Measurements from ENCODE around the gene UBL5. TPM values are rescaled to one million over a fixed set of nuclear protein-coding genes. Genes with fewer than 3 reads are reported as not detected.

Gene UBL5
- 628 TPM for polyA plus RNA-seq (2012; ENCODE audit: insufficient read length, low read depth)

GRCh38 chr19:9827289-9828238 is at the start of gene UBL5:
UBL5 (plus strand) TSS chr19:9827918; CDS start chr19:9828338, 420 bp downstream.
- TF ChIP-seq REST (IDR thresholded peaks at IDR 0.05; ENCODE audit: insufficient read depth in 1 of 2, low read depth in 2 of 2, low read length in 2 of 2) (peak; percentile 24 to 36; a peak in 1 of 4 replicates), POLR2AphosphoS5 (IDR thresholded peaks at IDR 0.05; ENCODE audit: low read depth, low read length) (peak; percentile 97), SIN3A (IDR thresholded peaks at IDR 0.05; ENCODE audit: borderline replicate concordance, insufficient read depth, low read length) (no peak), TAF1 (IDR thresholded peaks at IDR 0.05; ENCODE audit: borderline replicate concordance, insufficient read depth, low read length) (peak; percentile 73; the same call in 1 of the 2 replicates), FOXP2 (optimal IDR thresholded peaks at IDR 0.05; ENCODE audit: borderline replicate concordance, extremely low read depth, extremely low read length, insufficient read depth) (peak; percentile 75)

DNA sequence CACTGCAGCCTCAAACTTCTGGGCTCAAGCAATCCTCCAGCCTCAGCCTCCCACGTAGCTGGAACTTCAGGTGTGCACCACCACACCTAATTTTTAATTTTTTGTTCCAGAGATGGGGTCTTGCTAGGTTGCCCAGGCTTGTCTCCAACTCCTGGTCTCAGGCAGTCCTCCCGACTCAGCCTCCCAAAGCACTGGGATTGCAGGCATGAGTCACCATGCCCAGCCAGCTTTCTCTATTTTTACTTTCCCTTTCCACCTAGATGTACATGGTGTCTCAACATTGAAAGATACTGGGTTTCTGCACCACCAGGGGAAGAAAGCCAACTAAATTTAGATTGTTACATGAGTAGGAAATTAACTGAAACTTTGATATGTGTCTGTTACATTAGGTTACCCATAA is 45.4 kb upstream of the UBL5 start:
- TF ChIP-seq TAF1 (IDR thresholded peaks at IDR 0.05; ENCODE audit: borderline replicate concordance, insufficient read depth, low read length) = no peak
- TF ChIP-seq POLR2AphosphoS5 (IDR thresholded peaks at IDR 0.05; ENCODE audit: low read depth, low read length) = no peak
- TF ChIP-seq SIN3A (IDR thresholded peaks at IDR 0.05; ENCODE audit: borderline replicate concordance, insufficient read depth, low read length) = no peak
- no peak for TF ChIP-seq REST (IDR thresholded peaks at IDR 0.05; ENCODE audit: insufficient read depth in 1 of 2, low read depth in 2 of 2, low read length in 2 of 2)
- TF ChIP-seq FOXP2 (optimal IDR thresholded peaks at IDR 0.05; ENCODE audit: borderline replicate concordance, extremely low read depth, extremely low read length, insufficient read depth) = no peak

DNA sequence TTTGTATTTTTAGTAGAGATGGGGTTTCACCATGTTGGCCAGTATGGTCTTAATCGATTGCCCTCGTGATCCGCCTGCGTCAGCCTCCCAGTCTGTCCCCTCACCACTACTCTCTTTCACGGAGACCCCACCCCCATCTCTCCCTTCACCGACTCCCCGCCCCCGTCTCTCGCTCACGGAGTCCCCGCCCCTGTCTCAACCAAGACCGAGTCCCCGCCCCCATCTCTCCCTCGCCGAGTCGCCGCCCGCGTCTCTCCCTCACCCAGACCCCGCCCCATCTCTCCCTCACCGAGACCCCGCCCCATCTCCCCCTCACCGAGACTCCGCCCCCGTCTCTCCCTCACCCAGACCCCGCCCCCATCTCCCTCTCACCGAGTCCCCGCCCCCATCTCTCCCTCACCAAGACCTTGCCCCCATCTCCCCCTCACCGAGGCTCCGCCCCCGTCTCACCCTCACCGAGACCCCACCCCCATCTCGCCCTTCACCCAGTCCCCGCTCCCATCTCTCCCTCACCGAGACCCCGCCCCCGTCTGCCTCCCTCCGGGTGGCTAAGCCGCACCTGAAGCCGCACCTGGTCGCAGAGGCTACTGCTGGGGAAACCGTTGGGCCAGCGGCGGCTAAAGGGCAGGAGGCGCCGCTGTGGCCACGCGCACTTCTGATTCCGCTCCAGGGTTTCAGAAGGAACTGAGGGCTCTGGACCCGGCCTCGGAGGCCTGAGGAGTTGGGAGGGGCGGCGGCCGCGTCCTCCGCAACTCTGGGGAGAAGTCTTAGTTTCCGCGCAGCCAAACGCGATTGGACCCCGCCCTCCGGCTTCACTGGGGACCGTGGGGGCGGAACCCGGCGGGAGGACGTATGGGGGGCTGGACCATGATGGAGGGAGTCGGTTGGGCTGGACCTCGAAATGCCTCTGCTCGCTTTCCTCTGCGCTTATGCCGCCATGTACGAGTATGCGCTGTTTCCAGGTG is 42.1 kb upstream of the UBL5 start:
- no peak for TF ChIP-seq REST (IDR thresholded peaks at IDR 0.05; ENCODE audit: insufficient read depth in 1 of 2, low read depth in 2 of 2, low read length in 2 of 2)
- TF ChIP-seq POLR2AphosphoS5 (IDR thresholded peaks at IDR 0.05; ENCODE audit: low read depth, low read length) = peak; percentile 73
- 0 out of 2 replicates have a peak, but pooled peaks have one; percentile 27 for TF ChIP-seq TAF1 (IDR thresholded peaks at IDR 0.05; ENCODE audit: borderline replicate concordance, insufficient read depth, low read length)
- peak; percentile 35 for TF ChIP-seq FOXP2 (optimal IDR thresholded peaks at IDR 0.05; ENCODE audit: borderline replicate concordance, extremely low read depth, extremely low read length, insufficient read depth)
- TF ChIP-seq SIN3A (IDR thresholded peaks at IDR 0.05; ENCODE audit: borderline replicate concordance, insufficient read depth, low read length) = no peak

GRCh38 chr19:9786342-9786741 is 41.4 kb upstream of the UBL5 start:
- TF ChIP-seq TAF1 (IDR thresholded peaks at IDR 0.05; ENCODE audit: borderline replicate concordance, insufficient read depth, low read length) = no peak
- TF ChIP-seq REST (IDR thresholded peaks at IDR 0.05; ENCODE audit: insufficient read depth in 1 of 2, low read depth in 2 of 2, low read length in 2 of 2) = no peak
- no peak for TF ChIP-seq POLR2AphosphoS5 (IDR thresholded peaks at IDR 0.05; ENCODE audit: low read depth, low read length)
- no peak for TF ChIP-seq SIN3A (IDR thresholded peaks at IDR 0.05; ENCODE audit: borderline replicate concordance, insufficient read depth, low read length)
- no peak for TF ChIP-seq FOXP2 (optimal IDR thresholded peaks at IDR 0.05; ENCODE audit: borderline replicate concordance, extremely low read depth, extremely low read length, insufficient read depth)

Measured in PFSK-1 (cell line).